Measurements from ENCODE around the gene DSC2.
"Not testable (repeated sequence)": the region's sequence is repeated elsewhere in the genome, so short reads cannot be mapped to it uniquely, and the experiment has no call there.

DSC2 gene

GRCh38 chr18:31042084-31042405 lies 60.2 kb downstream of the DSC2 start:
- no peak for DNase-seq

DNA sequence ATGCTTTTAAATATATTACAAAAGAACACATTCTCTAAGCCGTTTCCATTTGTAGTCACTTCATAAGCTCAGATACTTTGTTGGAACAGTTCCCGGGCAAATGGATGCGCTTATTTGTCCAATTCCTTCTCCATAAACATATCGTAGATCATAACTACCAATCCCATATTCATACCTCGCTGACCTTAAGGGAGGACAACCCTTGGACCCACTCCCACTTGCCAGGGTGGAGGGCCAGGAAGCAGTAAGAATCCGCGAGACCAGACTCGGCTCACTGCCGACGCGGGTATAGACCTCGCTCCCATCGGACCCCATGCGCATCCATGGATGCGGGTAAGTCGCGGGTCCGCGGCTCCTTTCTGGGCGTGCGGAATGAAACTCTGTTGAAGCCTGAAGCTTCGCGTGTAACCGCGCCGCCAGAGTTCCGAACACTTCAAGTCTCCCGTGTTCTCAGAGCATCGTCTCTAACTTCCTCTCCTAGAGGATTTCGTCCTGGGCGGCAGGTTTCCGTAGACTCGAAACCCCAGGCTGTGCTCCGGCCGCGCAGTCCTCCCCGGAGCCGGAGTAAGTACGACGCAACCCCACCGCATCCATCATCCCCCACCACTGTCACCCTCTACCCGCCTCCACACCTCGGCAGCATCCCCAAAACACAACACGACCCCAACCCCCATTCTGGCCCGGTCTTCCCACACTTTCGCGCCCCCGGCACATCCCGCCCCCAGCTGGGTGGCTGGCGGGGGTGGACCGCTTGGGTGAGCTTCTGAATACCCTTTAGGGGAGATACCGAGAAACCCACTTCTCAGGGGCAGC lies 60.7 kb downstream of the DSC2 start:
- no peak for DNase-seq

DNA sequence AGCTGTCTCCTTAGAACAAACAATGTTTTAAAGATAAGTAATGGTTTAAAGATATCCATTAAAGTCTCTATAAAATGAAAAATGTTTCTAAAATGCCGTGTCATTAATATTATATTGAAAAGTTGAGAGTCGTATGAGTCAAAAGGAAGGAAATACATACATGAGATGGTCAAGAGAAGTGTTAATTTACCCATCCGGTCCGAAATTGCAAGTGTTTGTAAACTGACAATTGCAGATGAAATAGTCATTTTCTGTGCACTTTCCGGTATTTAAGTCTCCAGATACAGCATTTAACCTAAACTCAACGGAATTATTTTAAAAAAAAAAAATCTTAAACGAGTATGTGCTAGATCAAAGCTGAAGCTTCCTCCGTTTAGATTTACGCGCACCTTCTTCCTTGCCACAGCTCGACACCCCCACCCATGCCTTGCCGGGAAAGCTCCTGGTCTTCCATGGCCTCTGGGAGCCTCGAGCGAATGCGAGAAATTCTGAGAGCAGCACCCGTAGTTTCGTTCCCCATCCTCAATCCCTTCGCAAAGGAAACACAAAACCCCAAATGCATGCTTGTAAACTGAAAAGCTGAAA lies 61.4 kb downstream of the DSC2 start:
- DNase-seq = no peak

DNA sequence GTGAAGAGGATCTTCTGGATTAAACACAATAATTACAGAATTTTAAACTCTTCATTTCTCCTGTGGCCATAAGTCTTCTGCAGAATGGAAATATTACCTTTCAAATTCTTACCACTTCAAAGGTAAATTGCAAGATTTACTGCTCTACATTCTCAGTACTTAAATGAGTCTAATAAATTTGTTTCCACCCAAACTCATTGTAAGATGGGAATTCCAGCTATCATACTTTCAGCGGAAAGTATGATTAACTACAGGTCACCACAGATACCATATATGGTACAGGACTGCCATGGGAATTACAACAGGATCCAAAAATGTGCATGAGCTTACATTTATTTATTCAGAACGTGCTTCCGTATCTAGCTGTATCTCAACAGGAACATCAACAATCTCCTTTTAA lies 62.8 kb downstream of the DSC2 start:
- DNase-seq = no peak

GRCh38 chr18:31037686-31038085 lies 64.5 kb downstream of the DSC2 start:
- DNase-seq = not testable (repeated sequence)

- DNase-seq = no peak
Observed at GRCh38 chr18:31034541-31034940, 67.7 kb downstream of the DSC2 start.

DNA sequence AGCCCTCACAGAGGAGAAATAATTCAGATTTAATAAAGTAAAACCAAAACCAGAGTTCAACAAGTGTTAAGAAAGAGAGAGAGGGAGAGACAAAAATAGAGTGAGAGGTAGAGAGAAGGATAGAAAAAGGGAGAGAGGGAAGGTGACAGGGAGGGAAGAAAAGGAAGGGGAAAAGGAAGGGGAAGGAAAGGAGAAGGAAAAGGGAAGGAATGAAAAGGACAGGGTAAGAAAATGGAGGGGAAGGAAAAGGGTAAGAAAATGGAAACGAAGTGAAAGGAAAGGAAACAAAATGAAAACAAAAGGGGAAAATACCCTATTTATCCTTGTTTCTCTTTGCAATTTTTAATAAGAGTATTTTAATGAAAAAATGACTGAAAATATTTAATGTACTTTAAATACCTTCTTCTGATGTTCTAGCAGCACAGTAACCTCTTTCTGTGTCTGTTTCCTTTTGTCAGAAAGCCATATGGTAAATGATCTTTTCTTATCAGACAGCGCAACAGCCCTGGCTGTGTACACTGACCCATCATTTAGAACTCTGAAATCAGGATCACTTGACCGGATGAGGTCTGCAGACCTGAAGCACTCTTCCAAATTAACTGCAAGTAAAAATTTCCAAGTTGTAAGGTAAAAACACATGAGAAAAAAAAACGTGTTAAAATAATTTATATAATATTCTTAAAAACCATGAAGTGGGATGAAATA lies 71.5 kb downstream of the DSC2 start:
- no peak for DNase-seq

DNA sequence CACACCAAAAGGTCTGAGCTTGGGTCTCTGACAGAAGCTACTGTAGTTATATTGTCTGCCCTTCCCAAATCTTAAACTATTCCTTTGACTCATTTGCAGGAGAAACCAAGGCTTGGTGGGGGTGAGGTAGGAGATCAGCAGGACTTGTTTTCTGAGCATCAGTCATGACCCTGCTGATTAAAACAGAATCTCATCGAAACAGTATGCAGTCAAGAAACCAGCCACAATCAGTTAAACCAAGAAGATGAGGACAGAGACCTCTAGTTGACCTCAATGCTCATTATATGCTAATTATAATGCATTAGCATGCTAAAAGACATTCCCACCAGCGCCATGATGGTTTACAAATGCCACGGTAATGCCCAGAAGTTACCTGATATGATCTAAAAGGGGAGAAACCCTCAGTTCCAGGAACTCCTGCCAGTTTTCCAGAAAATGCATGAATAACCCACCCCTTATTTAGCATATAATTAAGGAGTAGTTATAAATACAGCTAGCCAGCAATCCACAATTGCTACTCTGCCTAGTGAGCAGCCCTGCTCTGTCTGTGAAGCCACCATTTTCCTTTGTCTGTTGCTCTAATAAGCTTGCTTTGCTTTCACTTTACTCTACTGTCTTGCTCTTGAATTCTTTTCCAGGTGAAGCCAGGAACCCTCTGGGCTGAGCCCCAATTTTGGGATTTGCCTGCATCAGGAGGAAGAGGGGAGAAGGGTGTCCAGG lies 86.3 kb downstream of the DSC2 start:
- DNase-seq = no peak

DNA sequence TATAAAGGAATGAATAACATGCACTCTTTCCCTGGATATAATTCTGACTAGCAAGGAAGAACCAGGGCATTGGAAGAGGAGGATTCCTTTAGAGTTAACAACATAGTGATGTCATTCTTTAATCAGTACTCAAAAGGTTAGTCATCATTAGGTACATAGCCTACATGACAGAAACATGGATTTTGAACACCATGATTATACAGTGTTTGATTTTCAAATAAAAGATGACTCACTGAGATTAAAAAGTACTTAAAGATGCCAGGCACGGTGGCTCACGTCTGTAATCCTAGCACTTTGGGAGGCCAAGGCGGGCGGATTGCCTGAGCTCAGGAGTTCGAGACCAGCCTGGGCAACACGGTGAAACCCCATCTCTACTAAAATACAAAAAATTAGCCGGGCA lies 90.8 kb downstream of the DSC2 start:
- not testable (repeated sequence) for DNase-seq

DNA sequence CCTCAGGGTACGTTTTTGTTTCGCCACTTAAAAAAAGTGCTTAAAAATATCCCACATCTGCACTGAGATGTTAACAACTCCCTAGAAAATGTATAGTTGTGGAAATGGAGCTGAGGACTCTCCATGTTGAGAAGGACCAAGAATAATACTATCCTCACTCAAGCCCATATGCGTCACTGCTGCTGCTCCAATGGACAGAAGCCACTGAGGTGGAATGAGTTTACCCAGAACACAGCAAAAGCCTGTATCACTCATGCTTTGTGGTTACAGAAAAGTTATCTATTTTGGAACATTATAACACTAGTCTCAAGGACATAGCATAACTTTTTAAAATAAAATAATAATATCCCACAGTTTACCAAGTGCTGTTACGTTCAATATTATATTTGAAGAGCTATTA lies 91.6 kb downstream of the DSC2 start:
- DNase-seq = no peak

Measured in T-helper 9 cell (primary cell).